ENCODE measurements around the gene STAB2.

- TF ChIP-seq CTCF (IDR thresholded peaks at IDR 0.05; ENCODE audit: low read length) (no peak), EZH2 (IDR thresholded peaks at IDR 0.05; ENCODE audit: borderline replicate concordance, low read length) (no peak)
These were observed 185.5 kb downstream of the STAB2 start for GRCh38 chr12:103772367-103773108.
